GM18507 (cell line): ENCODE results near the gene AFM.

Source experiments
- DNase-seq: peaks from one replicate; pipeline ENCODE4 v3.0.0; 2011; ENCODE audit warnings: low read depth; ENCODE audit not compliant: insufficient read length; ENCODE audit errors: extremely low spot score
- FAIRE-seq: peaks from 2 replicates; lab custom pipeline; 2011; peaks lifted over from hg19 to GRCh38; lab: Jason Lieb, UNC

Gene AFM, protein sequence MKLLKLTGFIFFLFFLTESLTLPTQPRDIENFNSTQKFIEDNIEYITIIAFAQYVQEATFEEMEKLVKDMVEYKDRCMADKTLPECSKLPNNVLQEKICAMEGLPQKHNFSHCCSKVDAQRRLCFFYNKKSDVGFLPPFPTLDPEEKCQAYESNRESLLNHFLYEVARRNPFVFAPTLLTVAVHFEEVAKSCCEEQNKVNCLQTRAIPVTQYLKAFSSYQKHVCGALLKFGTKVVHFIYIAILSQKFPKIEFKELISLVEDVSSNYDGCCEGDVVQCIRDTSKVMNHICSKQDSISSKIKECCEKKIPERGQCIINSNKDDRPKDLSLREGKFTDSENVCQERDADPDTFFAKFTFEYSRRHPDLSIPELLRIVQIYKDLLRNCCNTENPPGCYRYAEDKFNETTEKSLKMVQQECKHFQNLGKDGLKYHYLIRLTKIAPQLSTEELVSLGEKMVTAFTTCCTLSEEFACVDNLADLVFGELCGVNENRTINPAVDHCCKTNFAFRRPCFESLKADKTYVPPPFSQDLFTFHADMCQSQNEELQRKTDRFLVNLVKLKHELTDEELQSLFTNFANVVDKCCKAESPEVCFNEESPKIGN

DNA sequence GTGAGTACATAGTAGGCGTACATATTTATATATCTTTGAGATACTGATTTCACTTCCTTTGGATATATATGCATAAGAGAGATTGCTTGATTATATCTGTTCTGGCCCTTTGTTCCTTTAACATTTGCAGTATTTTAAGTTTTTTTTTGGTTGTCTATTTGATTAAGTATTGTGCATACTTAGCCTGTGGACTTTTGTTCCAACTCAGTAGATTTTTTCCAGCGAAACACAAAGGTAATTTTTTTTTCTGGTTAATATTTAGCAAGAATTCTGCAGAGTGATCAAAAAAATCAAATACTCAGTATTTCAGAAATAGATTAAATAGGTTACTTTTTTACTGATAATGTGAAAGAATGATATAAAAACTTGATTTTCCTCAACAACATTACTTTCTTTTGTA lies at the start of gene AFM:
AFM (plus strand) TSS at position 388 of the 400 bp plus-strand sequence. CDS start 31 bp downstream, outside the sequence.
- FAIRE-seq: no peak
- no peak for DNase-seq

DNA sequence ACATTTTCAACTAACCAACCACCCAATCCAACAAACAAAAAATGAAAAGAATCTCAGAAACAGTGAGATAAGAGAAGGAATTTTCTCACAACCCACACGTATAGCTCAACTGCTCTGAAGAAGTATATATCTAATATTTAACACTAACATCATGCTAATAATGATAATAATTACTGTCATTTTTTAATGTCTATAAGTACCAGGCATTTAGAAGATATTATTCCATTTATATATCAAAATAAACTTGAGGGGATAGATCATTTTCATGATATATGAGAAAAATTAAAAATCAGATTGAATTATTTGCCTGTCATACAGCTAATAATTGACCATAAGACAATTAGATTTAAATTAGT lies 49.8 kb upstream of the AFM start:
- no peak for DNase-seq
- no peak for FAIRE-seq

DNA sequence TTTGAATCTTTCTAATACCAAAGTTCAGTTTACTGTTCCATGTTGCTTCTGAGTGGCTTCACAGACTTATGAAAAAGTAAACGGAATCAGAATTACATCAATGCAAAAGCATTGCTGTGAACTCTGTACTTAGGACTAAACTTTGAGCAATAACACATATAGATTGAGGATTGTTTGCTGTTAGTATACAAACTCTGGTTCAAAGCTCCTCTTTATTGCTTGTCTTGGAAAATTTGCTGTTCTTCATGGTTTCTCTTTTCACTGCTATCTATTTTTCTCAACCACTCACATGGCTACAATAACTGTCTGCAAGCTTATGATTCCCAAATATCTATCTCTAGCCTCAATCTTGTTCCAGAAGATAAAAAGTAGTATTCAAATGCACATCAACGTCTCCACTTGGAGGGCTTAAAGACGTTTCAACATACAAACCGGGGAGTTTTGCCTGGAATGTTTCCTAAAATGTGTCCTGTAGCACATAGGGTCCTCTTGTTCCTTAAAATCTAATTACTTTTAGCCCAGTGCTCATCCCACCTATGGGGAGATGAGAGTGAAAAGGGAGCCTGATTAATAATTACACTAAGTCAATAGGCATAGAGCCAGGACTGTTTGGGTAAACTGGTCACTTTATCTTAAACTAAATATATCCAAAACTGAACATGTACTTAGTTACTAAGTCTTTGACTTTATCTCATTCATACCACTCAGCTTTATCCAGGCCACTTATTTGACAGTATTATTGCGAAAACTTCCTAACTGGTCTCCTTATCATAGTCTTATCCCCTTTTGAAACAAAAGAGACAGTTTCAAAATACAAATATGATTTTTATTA lies 49.2 kb upstream of the AFM start:
- DNase-seq: no peak
- no peak for FAIRE-seq

DNA sequence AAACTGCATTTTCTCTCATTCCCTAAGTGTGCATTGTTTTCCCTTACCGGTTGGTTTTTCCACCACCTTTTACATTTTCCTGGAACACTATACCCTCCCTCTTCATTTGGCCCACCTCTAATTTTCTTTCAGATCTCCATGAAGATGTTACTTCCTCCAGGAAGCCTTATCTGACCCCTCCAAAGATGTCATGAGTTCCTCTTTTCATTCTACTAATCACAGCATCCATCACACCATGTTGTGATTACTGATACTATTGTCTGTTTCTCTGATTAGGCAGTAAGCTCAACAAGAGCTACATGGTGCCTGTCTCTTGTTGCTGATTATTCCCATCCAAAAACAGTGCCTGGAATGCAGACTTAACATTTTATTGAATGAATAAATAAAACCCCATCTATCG lies 48.4 kb upstream of the AFM start:
- DNase-seq: no peak
- FAIRE-seq: no peak

DNA sequence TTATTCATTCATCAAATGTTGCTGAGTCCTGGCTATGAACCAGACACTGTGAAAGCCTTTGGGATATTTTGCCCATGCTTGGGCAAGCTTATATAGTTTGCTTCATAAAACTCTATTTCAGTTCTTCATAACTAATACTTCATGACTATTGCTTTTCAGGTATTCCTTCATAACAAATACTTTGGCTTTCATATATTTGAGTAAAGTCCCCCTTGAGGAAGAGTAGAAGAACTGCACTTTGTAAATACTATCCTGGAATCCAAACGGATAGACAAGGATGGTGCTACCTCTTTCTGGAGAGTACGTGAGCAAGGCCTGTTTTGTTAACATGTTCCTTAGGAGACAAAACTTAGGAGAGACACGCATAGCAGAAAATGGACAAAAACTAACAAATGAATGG lies 47.2 kb upstream of the AFM start:
- FAIRE-seq (peak; percentile 29), DNase-seq (no peak)

DNA sequence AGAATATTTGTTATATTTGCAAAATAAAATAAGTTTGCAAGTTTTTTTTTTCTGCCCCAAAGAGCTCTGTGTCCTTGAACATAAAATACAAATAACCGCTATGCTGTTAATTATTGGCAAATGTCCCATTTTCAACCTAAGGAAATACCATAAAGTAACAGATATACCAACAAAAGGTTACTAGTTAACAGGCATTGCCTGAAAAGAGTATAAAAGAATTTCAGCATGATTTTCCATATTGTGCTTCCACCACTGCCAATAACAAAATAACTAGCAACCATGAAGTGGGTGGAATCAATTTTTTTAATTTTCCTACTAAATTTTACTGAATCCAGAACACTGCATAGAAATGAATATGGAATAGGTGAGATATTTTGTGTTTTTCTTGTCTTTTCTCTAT lies 45.6 kb upstream of the AFM start, which contains the start of gene AFP:
AFP (plus strand) TSS at position 238 of the 400 bp plus-strand sequence; CDS start at position 280, 42 bp downstream.
- no peak for DNase-seq
- no peak for FAIRE-seq

DNA sequence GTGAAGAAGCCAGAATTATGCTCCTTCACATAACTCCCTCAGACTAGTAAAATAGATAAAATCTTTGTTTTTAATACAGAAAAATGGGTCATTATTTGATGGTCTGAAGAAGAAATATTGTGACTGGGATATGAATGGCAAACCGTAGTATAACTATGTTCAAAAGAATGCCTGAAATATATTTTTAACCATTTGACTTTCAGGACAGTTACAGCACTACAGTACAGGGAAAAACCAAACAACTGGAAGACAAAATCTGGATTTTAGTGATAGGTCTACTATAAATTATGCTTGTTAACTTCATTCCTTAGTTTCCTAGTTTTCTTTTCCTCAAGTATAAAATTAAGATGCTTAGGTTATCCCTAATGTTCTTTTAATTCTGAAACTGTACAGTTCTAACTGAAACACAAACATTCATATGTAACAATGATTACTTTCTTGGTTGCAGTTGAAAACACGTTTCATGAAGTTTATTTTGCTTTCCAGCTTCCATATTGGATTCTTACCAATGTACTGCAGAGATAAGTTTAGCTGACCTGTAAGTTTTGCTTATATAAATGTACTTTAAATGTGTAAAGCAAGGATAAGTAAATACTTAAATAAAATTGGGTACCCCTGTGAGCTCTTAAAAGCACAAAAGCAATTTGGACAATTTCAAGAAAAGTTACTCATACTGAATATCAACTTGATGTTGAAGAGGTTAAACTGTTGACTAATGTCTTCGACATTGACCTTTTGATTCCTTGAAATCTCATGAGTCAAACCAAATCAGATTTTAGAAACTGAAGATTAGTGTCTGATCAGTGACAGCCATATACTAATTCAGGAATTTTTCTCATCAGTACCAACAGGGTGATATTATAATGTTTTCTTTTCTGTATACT lies 44.6 kb upstream of the AFM start:
- FAIRE-seq (no peak), DNase-seq (no peak)

DNA sequence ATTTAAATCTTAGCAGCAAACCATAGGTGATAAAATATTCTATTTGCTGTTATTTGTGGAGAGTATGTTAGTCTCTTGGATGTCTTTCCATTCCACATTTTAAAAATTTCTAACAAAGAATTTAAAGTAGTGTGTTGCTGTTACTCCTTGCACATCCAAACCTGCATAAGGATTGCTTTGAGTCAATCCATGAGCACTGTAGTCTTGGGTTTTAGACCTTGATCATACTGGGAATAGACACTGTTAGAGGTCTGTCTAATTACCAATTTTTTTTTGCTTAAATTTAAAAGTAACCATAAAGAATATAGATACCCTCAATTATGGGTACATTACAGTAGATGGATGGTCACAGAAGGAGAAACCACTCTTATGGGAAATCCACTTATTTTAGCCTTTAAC lies 44.0 kb upstream of the AFM start:
- no peak for DNase-seq
- FAIRE-seq: no peak

DNA sequence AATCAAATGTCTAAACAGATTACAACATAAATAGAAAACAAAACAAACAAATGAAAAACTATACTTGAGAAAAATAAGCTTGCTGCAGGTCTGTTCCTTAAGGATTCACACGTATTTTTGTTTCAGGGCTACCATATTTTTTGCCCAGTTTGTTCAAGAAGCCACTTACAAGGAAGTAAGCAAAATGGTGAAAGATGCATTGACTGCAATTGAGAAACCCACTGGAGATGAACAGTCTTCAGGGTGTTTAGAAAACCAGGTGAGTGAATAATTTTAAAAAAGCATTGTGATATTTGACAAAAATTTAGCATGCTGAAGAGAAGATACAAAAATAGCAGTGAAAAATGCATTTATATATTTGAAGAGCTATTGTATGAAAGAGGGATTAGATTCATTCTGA lies 43.5 kb upstream of the AFM start:
- DNase-seq (no peak), FAIRE-seq (no peak)

DNA sequence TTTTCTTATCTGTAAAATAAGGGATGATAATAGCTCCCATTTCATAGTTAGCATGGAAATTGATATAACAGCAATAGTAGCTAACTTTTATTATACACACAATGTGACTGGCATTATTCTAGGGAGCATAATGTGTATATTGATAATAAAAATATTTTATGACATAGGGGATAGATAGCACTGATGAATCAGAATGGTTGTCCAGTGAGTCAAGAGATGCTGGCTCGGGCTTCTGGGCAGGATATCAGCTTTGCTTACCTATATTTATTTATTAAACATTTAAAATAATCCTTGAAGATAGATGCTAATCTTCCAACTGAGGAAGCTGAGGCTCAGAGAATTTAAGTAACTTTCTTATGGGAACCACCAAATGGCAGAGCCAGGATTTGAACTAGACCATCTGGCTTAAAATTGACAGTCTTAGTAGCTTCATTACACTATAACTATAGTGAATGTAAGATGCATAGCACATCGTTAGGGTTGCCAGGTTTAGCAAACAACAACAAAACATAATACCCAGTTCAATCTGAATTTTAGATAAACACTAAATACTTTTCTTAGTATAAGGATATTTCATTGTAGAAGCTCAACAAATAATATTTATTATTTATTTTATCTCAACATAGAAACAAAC lies 42.8 kb upstream of the AFM start:
- DNase-seq (no peak), FAIRE-seq (no peak)

DNA sequence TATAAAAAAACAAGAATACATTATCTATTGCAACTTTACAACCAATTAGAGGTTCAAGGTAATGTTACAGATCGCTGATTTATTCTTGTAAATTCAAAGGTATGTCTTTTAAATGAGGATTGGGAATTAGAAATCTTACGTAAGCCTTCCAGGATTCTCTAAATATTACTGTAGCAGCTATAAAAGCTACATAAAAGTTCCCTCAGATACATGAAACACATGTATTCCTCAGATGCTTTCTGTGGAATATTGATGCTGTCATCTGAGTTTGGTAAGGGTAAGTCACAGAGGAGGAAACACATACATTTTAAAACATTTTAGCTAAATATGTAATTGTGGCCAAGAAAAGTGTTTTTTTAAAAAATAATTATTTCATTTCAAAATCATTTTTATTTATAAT lies 42.1 kb upstream of the AFM start:
- no peak for DNase-seq
- no peak for FAIRE-seq

DNA sequence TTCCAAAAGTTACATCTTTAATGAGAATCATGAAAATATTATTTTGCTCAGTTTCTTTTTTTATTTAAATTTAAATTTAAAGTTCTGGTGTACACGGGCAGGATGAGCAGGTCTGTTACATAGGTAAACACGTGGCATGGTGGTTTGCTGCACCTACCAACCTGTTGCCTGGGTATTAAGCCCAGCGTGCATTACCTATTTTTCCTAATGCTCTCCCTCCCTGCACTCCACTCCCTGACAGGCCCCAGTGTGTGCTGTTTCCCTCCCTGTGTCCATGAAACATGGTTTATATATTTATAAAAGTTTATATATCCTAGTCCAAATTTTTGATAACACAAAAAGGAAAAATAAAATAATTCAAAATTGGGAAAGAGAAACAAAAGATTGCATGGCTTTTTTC lies 41.6 kb upstream of the AFM start:
- DNase-seq (no peak), FAIRE-seq (no peak)

DNA sequence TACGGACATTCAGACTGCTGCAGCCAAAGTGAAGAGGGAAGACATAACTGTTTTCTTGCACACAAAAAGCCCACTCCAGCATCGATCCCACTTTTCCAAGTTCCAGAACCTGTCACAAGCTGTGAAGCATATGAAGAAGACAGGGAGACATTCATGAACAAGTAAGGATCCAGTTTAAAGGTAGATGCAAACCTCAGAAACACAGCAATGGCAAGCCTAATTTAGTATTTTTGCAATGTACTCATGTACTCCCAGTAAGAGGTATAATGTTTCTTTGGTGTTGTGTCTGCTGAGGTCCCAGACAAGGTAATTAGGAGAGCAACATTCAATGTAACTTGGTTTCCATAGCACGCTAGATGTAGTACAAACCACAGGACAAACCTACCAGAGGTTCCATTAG lies 40.9 kb upstream of the AFM start:
- no peak for DNase-seq
- no peak for FAIRE-seq

DNA sequence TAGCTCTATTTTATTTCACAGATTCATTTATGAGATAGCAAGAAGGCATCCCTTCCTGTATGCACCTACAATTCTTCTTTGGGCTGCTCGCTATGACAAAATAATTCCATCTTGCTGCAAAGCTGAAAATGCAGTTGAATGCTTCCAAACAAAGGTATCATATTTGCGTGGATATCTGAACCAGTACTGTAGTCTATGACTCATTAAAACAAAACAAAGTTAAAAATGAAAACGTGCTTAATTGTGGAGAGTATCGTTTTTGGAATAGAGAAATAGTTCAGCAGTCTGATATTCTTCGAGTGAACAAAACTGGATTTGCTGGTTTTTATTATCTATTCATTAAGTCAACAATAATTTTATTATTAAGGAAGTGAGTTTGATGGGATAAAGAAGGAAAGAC lies 39.3 kb upstream of the AFM start:
- FAIRE-seq: no peak
- DNase-seq: no peak

DNA sequence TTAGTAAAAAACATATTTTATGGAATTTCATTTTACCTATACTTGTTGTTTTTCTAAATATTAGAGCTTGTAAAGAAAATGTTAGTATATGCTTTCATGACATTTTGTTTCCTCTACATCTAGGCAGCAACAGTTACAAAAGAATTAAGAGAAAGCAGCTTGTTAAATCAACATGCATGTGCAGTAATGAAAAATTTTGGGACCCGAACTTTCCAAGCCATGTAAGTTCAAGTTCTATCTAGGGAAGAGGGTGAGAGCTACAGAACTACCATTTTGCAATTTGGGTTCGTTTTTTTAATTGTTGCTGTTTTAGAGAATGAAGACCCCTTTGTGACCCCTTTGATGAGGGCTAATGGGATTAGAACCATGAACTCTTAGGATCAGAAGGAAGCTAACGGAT lies 38.3 kb upstream of the AFM start:
- FAIRE-seq (no peak), DNase-seq (no peak)

DNA sequence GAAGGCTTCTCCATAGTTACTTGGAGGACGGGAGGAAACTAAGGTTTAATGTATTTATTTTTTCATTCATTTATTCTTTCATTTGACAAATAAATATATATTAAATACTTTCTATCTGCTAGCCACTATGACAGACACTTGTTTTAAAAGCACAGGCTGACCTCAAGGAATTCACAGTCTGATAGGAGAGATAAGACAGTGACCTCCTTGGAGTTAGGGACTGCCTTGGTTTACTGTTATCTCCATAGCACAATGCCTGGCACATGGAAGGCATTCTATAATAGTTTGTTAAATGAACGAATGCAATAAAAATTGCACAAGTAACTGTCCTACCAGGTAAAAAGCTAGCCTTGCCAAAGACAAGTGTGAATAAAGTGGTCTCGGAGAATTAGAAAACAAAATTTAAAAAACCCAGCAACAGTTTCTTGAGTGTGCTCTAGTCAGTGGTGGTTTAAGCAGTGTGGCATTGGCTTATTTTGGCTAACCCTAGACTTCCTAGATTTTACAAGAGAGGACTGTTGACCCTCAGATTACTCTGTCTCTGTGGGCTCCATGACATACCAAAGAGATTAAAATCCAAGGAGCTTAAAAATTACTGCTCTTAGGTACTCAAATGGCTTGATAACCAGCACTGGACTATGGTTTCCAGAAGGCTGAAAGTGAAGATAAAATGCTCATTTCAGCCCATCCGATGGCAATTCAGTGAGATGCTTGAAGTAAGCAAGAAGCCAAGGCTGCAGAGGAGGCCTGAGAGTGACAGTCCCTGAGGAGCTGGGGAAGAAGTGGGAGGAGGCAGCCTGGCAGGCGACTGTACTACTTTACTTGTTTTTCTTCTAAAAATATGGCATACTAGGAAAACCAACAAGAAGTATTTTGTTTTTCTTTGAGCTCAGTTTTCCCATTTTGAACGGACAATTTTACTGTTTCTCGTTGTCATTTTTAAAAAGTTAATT lies 35.9 kb upstream of the AFM start:
- no peak for FAIRE-seq
- DNase-seq: no peak

DNA sequence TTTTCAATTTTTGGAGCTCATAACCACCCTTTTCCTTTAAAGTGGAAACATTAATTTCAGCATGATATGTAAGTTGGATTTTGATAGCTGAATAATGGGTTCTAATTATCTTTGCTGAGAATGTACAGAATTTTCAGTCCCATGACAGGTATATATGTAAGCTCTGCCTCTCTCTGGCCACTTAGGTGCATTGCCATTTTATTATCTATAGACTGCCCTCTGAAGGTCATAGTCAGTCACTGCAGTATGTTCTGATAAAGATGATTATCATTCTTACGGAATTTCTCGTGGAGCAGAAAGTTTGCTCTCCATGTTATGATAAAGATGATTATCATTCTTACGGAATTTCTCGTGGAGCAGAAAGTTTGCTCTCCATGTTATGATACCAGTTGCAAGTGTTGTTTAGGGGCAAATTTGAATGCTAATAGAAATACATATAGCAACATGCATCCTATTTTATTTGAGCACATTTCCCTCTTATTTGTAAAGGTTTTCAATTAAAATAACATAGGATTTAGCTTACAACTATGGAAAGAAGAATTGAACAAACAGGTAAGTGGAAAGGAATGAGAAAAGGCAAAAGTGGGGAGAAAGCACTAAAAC lies 35.1 kb upstream of the AFM start:
- peak; percentile 88 for FAIRE-seq
- DNase-seq: peak; percentile 26

DNA sequence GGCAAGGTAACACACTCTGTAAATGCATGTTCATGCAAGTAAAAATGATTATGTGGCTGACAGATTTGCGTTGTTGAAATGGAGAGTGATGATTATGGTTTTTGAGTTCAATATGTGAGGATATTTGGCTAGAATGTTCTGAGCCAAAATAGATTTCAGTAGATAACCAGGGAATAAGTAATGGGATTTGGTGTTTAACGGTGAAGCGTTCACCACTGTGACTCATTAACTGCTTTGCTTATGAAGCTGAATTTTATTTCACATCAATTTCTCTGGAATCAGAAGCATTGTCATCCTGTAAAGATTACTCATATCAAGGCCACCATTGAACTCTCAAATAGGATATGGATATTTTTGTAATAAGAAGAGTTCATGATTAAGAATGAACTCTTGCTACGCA lies 33.9 kb upstream of the AFM start:
- FAIRE-seq (no peak), DNase-seq (no peak)
